GM12873 (cell line): ENCODE data around the gene SHROOM3.

Source experiments
- CTCF ChIP-seq: IDR thresholded peaks from 2 replicates; pipeline ENCODE4 v1.5.1; 2012; ENCODE audit warnings: low read depth, mild to moderate bottlenecking, moderate library complexity, low read length, control low read depth; ENCODE audit not compliant: insufficient read depth; ENCODE audit errors: missing control alignments

Gene SHROOM3

GRCh38 chr4:76696109-76696508 lies 261.1 kb downstream of the SHROOM3 start:
- no peak for TF ChIP-seq CTCF

- TF ChIP-seq CTCF, result no peak
These were observed 262.2 kb downstream of the SHROOM3 start for GRCh38 chr4:76697129-76697803.

- TF ChIP-seq CTCF, result no peak
These were observed 263.1 kb downstream of the SHROOM3 start for GRCh38 chr4:76698141-76698540.

- no peak for TF ChIP-seq CTCF
These were observed 264.8 kb downstream of the SHROOM3 start for GRCh38 chr4:76699751-76700310.

GRCh38 chr4:76702440-76703122 lies 267.6 kb downstream of the SHROOM3 start:
- TF ChIP-seq CTCF, result no peak

GRCh38 chr4:76703123-76703490 lies 268.1 kb downstream of the SHROOM3 start:
- TF ChIP-seq CTCF, result no peak

- no peak for TF ChIP-seq CTCF
These were observed 268.6 kb downstream of the SHROOM3 start for GRCh38 chr4:76703676-76704075.
